ENCODE measurements around the gene RSBN1.

GRCh38 chr1:113756461-113756860, 55.8 kb downstream of the RSBN1 start:
- TF ChIP-seq ARNT (IDR thresholded peaks at IDR 0.05) (no peak), NFRKB (IDR thresholded peaks at IDR 0.05) (no peak), BHLHE40 (IDR thresholded peaks at IDR 0.05; ENCODE audit: borderline replicate concordance) (no peak), ZNF384 (IDR thresholded peaks at IDR 0.05) (no peak), FOXM1 (IDR thresholded peaks at IDR 0.05; ENCODE audit: borderline replicate concordance) (no peak), CTBP1 (IDR thresholded peaks at IDR 0.05; ENCODE audit: borderline replicate concordance) (no peak), ELF4 (IDR thresholded peaks at IDR 0.05) (no peak), TARDBP (IDR thresholded peaks at IDR 0.05) (no peak), FOXA1 (IDR thresholded peaks at IDR 0.05) (no peak), SUZ12 (IDR thresholded peaks at IDR 0.05) (no peak), L3MBTL2 (conservative IDR thresholded peaks at IDR 0.05) (no peak), LEF1 (IDR thresholded peaks at IDR 0.05; ENCODE audit: borderline replicate concordance) (no peak), SP1 (IDR thresholded peaks at IDR 0.05) (no peak)
- TF ChIP-seq, protein P1, sequence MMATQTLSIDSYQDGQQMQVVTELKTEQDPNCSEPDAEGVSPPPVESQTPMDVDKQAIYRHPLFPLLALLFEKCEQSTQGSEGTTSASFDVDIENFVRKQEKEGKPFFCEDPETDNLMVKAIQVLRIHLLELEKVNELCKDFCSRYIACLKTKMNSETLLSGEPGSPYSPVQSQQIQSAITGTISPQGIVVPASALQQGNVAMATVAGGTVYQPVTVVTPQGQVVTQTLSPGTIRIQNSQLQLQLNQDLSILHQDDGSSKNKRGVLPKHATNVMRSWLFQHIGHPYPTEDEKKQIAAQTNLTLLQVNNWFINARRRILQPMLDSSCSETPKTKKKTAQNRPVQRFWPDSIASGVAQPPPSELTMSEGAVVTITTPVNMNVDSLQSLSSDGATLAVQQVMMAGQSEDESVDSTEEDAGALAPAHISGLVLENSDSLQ (IDR thresholded peaks at IDR 0.05), result no peak
